IPS-20b (cell line): ENCODE measurements around the gene RELL2.
"Not testable (repeated sequence)": the region's sequence is repeated elsewhere in the genome, so short reads cannot be mapped to it uniquely, and the experiment has no call there.

ENCODE experiments used
- H3K27ac ChIP-seq: one replicate; pipeline ENCODE4 v1.5.1; 2013; ENCODE audit warnings: low read length
- H3K27me3 ChIP-seq: 2 replicates; pipeline ENCODE4 v1.6.1; 2013; ENCODE audit warnings: mild to moderate bottlenecking, low read length, inconsistent platforms; ENCODE audit not compliant: insufficient read depth
- H3K36me3 ChIP-seq: 2 replicates; pipeline ENCODE4 v1.6.1; 2013; ENCODE audit warnings: low read depth, mild to moderate bottlenecking, inconsistent platforms, low read length, moderate library complexity; ENCODE audit not compliant: insufficient read depth
- H3K4me1 ChIP-seq: 2 replicates; pipeline ENCODE4 v1.6.1; 2013; ENCODE audit warnings: mild to moderate bottlenecking, control low read depth, inconsistent platforms, low read length, moderate library complexity; ENCODE audit not compliant: insufficient read depth
- H3K4me3 ChIP-seq: 2 replicates; pipeline ENCODE4 v1.5.1; 2013; ENCODE audit warnings: mild to moderate bottlenecking, low read length, inconsistent platforms
- H3K9ac ChIP-seq: 2 replicates; pipeline ENCODE4 v1.6.1; 2013; ENCODE audit warnings: low read depth, mild to moderate bottlenecking, inconsistent platforms, low read length, moderate library complexity
- H3K9me3 ChIP-seq: 2 replicates; pipeline ENCODE4 v1.6.1; 2013; ENCODE audit warnings: mild to moderate bottlenecking, low read depth, low read length, inconsistent platforms; ENCODE audit not compliant: insufficient read depth

The RELL2 gene

GRCh38 chr5:141608557-141608956 lies 28.2 kb upstream of the RELL2 start:
- Histone ChIP-seq H3K9me3 (no peaks in the 10 kb centered on the region), H3K36me3 (no peaks in the 10 kb centered on the region), H3K4me3 (no peak overlapping the region), H3K27me3 (no peaks in the 10 kb centered on the region), H3K27ac (no peak overlapping the region), H3K9ac (no peak overlapping the region), H3K4me1 (peaks cover 6% of the 10 kb centered on the region)

- Histone ChIP-seq H3K4me1 (peaks cover 8% of the 10 kb centered on the region), H3K9me3 (no peaks in the 10 kb centered on the region), H3K9ac (no peak overlapping the region), H3K4me3 (no peak overlapping the region), H3K36me3 (no peaks in the 10 kb centered on the region), H3K27me3 (no peaks in the 10 kb centered on the region), H3K27ac (no peak overlapping the region)
These were observed 27.8 kb upstream of the RELL2 start for GRCh38 chr5:141609044-141609443.

DNA sequence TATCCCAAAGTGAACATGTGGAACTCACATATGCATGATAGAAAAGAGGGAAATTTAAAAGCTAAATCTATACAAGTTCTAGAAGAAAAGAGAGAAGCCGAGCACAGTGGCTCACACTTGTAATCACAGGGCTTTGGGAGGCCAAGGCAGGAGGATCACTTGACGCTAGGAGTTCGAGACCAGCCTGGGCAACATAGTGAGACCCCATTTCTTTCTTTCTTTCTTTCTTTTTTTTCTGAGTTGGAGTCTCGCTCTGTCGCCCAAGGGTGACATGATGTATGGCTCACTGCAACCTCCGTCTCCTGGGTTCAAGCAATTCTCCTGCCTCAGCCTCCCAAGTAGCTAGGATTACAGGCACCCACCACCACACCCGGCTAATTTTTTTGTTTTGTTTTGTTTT lies 26.9 kb upstream of the RELL2 start:
- not testable (repeated sequence) for H3K9ac ChIP-seq, H3K27ac ChIP-seq, H3K9me3 ChIP-seq, H3K27me3 ChIP-seq, H3K4me3 ChIP-seq, H3K4me1 ChIP-seq, H3K36me3 ChIP-seq

GRCh38 chr5:141611289-141611688 lies 25.5 kb upstream of the RELL2 start:
- no peak overlapping the region for H3K27ac ChIP-seq
- H3K27me3 ChIP-seq, result no peaks in the 10 kb centered on the region
- H3K9me3 ChIP-seq, result no peaks in the 10 kb centered on the region
- peaks cover 6% of the 10 kb centered on the region; the same call in 1 of the 2 replicates for H3K36me3 ChIP-seq
- H3K4me3 ChIP-seq, result no peak overlapping the region
- H3K4me1 ChIP-seq, result peaks cover 10% of the 10 kb centered on the region; the same call in 1 of the 2 replicates
- H3K9ac ChIP-seq, result no peak overlapping the region

DNA sequence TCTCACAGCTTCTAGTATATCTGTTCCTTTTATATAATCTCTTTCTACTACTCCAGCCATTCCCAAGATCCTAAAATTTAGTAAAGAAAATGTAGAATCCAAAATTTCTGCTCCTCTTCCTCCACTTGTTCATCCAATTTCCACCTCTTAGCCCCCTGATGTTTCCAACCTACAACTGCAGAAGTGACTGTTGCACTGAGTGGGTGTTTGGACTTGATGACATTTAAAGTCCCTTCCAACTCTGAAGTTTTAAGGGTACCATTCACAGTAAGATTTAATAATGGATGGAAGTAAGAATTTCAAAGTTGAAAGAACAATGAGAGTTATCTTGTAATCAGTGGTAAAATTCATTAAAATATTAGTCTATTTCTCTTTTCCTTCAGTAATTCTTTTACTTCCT lies 23.5 kb upstream of the RELL2 start:
- H3K4me1 ChIP-seq, result peaks cover 21% of the 10 kb centered on the region; the same call in 1 of the 2 replicates
- peaks cover 11% of the 10 kb centered on the region; the same call in 1 of the 2 replicates for H3K36me3 ChIP-seq
- no peak overlapping the region for H3K9ac ChIP-seq
- no peak overlapping the region for H3K4me3 ChIP-seq
- H3K9me3 ChIP-seq, result no peaks in the 10 kb centered on the region
- no peak overlapping the region for H3K27ac ChIP-seq
- H3K27me3 ChIP-seq, result no peaks in the 10 kb centered on the region

DNA sequence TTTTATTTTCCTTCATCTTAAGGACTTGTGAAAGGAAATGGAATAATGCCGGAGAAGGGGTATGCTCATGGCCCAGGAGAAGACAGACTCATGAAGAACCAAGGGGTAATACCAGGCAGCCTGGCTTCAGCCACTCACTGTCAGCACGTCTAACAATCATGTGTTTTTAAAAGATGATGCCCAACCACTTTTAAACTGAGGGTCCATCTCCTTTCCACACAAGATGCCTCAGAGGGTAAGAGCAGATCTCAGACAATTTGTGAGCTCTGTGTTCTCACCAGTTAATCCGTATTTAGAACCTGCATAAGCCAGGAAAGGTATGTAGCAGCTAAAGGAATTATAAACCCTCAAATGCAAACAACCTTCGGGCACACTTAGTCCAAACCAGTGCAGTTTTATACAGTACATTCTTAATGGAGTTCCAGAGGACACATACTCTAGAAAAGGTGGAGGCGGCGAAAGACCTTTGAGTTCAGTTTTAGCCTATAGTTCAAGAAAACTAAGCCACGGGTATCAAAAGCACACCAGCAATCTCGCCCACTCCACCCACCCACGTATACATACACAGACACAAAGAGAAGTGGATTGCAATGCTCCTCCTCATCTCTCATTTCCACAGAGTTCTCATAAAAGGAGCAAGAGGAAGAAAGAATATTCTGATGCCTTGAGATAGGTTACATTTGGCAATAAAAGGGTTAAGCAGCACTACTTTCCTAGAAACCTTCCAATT lies 20.6 kb upstream of the RELL2 start:
- Histone ChIP-seq H3K27ac (no peak overlapping the region), H3K36me3 (peaks cover 28% of the 10 kb centered on the region), H3K9me3 (no peaks in the 10 kb centered on the region), H3K4me3 (peak overlapping the region; percentile 78), H3K27me3 (no peaks in the 10 kb centered on the region), H3K9ac (0 out of 2 replicates have a peak overlapping the region, but pooled peaks have one; percentile 18), H3K4me1 (peaks cover 21% of the 10 kb centered on the region; the same call in 1 of the 2 replicates)

- no peak overlapping the region for H3K27ac ChIP-seq
These were observed 19.7 kb upstream of the RELL2 start for GRCh38 chr5:141617128-141617527.

GRCh38 chr5:141617682-141618029 lies 19.1 kb upstream of the RELL2 start:
- H3K9ac ChIP-seq, result peak overlapping the region; percentile 90
- peaks cover 40% of the 10 kb centered on the region for H3K36me3 ChIP-seq
- peak overlapping the region; percentile 78 for H3K4me3 ChIP-seq
- peaks cover 21% of the 10 kb centered on the region; the same call in 1 of the 2 replicates for H3K4me1 ChIP-seq
- no peaks in the 10 kb centered on the region for H3K9me3 ChIP-seq
- no peak overlapping the region for H3K27ac ChIP-seq
- H3K27me3 ChIP-seq, result no peaks in the 10 kb centered on the region

More at GRCh38 chr5:141617128-141617527, 19.7 kb upstream of the RELL2 start:
- Histone ChIP-seq H3K4me1 (peaks cover 21% of the 10 kb centered on the region; the same call in 1 of the 2 replicates), H3K27me3 (no peaks in the 10 kb centered on the region), H3K9me3 (no peaks in the 10 kb centered on the region), H3K4me3 (peak overlapping the region; percentile 78), H3K36me3 (peaks cover 37% of the 10 kb centered on the region), H3K9ac (peak overlapping the region; percentile 18; the same call in 1 of the 2 replicates)

DNA sequence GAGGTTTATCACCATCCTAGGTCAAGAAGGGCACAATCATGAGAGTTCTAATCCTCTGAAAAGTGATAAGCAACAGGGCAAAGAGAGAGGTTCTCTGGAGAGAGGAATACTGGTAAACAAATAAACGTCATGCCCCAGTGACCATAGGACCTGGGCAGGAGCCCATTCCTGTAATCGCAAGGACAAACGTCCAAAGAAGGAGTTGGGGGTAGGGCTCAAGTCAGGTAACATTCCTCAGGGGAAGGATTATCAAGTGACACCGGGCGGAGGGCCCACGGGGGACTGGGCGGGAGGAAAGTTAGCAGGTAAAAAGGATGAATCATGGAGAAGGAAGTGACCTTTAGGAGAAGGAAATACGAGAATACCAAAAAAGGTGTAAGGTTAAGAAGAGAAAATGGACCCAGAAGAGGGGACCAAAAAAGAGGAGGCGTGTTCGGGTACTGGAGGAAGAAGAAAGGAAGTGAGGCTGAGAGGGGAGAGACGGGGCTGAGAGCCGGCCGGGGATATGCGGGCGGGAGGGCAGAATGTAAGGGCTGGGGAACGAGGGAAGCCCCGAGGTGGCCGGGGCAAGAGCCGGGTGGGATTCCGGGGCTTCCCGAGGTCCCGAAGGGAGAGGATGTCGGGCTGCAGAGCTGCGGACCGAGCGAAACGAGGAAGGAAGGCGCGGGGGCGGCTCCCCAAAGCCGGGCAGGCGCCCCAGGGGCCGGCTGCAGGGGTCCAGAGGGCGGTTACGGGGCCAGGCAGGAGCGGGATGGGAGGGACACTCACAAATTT lies 18.6 kb upstream of the RELL2 start:
- Histone ChIP-seq H3K9ac (peak overlapping the region; percentile 90), H3K27ac (peak overlapping the region; percentile 8), H3K4me3 (peak overlapping the region; percentile 78), H3K36me3 (peaks cover 44% of the 10 kb centered on the region), H3K27me3 (no peaks in the 10 kb centered on the region), H3K4me1 (peaks cover 21% of the 10 kb centered on the region; the same call in 1 of the 2 replicates), H3K9me3 (no peaks in the 10 kb centered on the region)

- Histone ChIP-seq H3K36me3 (peaks cover 52% of the 10 kb centered on the region), H3K27ac (peak within 1 kb of the TSS; percentile 8), H3K9me3 (no peaks in the 10 kb centered on the region), H3K27me3 (no peaks in the 10 kb centered on the region), H3K9ac (peak within 1 kb of the TSS; percentile 90), H3K4me3 (peak within 1 kb of the TSS; percentile 78), H3K4me1 (peaks cover 19% of the 10 kb centered on the region; the same call in 1 of the 2 replicates)
These were observed 17.8 kb upstream of the RELL2 start, which contains the start of gene DIAPH1 for GRCh38 chr5:141618804-141619554. TSS of gene DIAPH1 (minus strand) at chr5:141619000. CDS start at chr5:141618914, 86 bp downstream.

- Histone ChIP-seq H3K27me3 (no peaks in the 10 kb centered on the region), H3K27ac (no peak overlapping the region), H3K4me1 (no peaks in the 10 kb centered on the region), H3K36me3 (peaks cover 81% of the 10 kb centered on the region), H3K4me3 (no peak overlapping the region), H3K9me3 (no peaks in the 10 kb centered on the region), H3K9ac (no peak overlapping the region)
These were observed 13.6 kb upstream of the RELL2 start for GRCh38 chr5:141623186-141623585.
